Erythroblast (primary cell): ENCODE results near the gene PLD3.

ENCODE experiments used
- DNase-seq, 2 experiments: peaks; one replicate each; lab custom pipeline; 2025; lab: John Stamatoyannopoulos, UW
- GATA1 ChIP-seq: IDR thresholded peaks from 2 replicates; pipeline ENCODE4 v1.6.1; 2011; ENCODE audit warnings: low read depth, mild to moderate bottlenecking, control low read depth, low read length, moderate library complexity
- POLR2A ChIP-seq: IDR thresholded peaks from 2 replicates; pipeline ENCODE4 v1.6.1; 2011; ENCODE audit warnings: mild to moderate bottlenecking, low read length

PLD3 gene

DNA sequence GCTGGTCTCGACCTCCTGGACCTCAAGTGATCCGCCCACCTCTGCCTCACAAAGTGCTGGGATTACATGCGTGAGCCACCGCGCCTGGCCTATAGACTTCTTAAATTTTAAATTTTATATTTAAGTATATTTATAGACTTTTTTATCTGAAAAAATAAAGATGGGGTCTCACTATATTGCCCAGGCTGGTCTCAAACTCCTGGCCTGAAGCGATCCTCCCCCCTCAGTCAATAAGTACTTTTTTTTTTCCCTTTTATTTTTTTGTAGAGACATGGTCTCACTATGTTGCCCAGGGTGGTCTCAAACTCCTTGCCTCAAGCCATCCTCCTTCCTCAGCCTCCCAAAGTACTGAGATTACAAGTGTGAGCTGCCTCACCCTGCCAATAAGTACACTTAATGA is 75.4 kb downstream of the PLD3 start:
- no peak for DNase-seq
- TF ChIP-seq GATA1, result no peak
- TF ChIP-seq POLR2A, result no peak

DNA sequence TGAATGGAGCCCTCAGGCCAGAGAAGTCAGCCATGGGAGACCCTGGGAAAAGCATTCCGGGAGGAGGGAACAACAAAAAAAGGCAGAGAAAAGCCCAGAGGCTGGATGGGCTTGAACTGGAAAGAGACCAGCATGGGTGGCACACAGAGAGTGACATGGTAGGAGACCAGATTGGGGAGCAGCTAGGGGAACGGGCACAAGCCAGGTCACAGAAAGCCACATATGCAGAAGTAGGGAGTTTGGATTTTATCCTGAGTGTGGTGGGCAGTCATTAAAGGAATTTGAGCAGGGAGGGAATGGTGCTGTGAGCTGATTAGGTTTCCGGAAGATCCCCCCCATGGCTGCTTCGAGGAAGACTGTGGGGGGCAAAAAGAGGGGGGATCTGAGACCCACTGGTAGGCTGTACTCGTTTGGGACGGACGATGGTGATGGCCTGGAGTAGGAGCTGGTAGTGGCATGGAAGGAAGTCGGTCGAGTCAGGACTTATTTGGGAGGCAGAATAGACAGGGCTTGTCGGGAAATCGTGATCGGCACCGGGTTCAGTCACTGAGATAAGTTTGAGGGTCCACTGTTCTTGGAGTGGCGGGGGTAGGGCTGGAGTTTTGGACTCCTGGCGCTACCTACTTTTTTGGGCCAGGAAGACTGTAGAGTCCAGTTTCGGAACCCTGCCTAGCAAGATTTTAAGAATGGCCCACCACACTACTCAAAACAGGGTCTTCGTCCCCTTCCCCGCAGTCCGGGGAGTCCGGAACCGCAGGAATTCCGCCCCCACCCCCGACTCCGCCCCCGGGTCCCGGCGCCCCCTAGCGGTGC is 76.3 kb downstream of the PLD3 start:
- TF ChIP-seq POLR2A (no peak), GATA1 (no peak)
- peak; percentile 58 to 70 for DNase-seq

DNA sequence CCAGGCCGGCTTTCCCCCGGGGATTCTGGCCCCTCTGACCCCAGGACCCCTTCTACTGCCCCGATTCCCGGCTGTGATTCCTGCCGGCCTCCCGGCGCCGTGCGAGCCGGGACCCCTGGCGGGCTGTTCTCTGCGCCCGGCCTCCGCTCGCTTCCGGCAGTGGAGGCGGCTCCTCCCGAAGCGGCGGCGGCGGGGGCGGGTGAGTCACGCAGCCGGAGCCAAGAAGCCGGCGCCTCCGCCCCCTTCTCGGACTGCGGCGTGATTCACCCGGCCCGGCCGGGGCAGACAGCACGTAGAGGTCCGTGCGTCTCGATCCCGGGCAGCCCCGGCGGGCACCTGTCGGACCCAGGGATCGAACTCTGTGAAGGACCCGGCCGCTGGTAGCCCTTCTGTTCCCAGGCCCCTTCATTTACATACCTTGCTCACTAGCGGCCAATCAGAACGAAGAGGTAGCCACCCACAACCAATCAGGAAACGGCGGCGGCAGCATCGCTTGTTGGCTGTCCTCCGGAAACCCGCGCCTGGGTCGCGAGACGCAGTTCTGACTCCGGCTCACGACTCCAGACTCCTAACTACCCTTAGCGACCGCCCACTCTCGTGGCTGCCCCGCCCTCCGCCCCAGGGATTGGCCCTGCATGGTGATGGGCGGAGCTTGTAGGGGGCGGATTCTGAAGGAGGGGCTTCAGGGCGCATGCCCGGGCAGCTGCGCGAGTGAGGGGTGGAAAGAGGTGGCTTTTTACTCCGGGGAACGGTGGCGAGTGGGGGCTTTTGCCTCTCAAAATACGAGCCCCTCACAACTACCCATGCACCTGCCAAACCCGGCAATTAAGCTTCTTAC is 77.2 kb downstream of the PLD3 start, which contains the start of gene SERTAD1:
Gene SERTAD1 (minus strand): TSS at position 543 of the 838 bp plus-strand sequence. CDS start 2,446 bp downstream, outside the sequence.
- peak; percentile 97 for TF ChIP-seq POLR2A
- no peak for TF ChIP-seq GATA1
- DNase-seq, result peak; percentile 99 to 100
